Hematopoietic multipotent progenitor cell treated with erythropoietin and hydrocortisone succinate and interleukin-3 and kit ligand, for 17 days (in vitro differentiated cells): ENCODE data around the gene TMC6.

Source experiments
- DNase-seq: peaks from one replicate; pipeline ENCODE4 v3.0.0-alpha.2; 2015; ENCODE audit warnings: low spot score

The TMC6 gene

GRCh38 chr17:78134899-78135385, 6.4 kb upstream of the TMC6 start:
- DNase-seq, result no peak

GRCh38 chr17:78133971-78134898, 5.7 kb upstream of the TMC6 start:
- peak; percentile 68 for DNase-seq

GRCh38 chr17:78133179-78133951, 4.8 kb upstream of the TMC6 start:
- DNase-seq, result no peak

GRCh38 chr17:78132767-78133178, 4.2 kb upstream of the TMC6 start:
- no peak for DNase-seq

GRCh38 chr17:78132084-78132676, 3.6 kb upstream of the TMC6 start:
- DNase-seq, result peak; percentile 53

- peak; percentile 33 for DNase-seq
Measured at GRCh38 chr17:78131172-78132083, 2.9 kb upstream of the TMC6 start.

GRCh38 chr17:78130437-78131101, 2.0 kb upstream of the TMC6 start, which contains the start of gene TMC8:
TMC8 (plus strand) TSS chr17:78130771; CDS start chr17:78131589, 818 bp downstream.
- no peak for DNase-seq

- DNase-seq, result peak; percentile 58
Measured at GRCh38 chr17:78130090-78130436, 1.5 kb upstream of the TMC6 start.

- DNase-seq, result no peak
Measured at GRCh38 chr17:78129351-78130089, 965 bp upstream of the TMC6 start.

GRCh38 chr17:78127888-78128550, 536 bp downstream of the TMC6 start:
- DNase-seq, result peak; percentile 46

- no peak for DNase-seq
Measured at GRCh38 chr17:78127239-78127887, 1.2 kb downstream of the TMC6 start.

- DNase-seq, result no peak
Measured at GRCh38 chr17:78126895-78127238, 1.7 kb downstream of the TMC6 start.

GRCh38 chr17:78125976-78126894, 2.3 kb downstream of the TMC6 start:
- DNase-seq, result no peak

- no peak for DNase-seq
Measured at GRCh38 chr17:78125138-78125913, 3.2 kb downstream of the TMC6 start.

- DNase-seq, result no peak
Measured at GRCh38 chr17:78124836-78125137, 3.8 kb downstream of the TMC6 start.

- no peak for DNase-seq
Measured at GRCh38 chr17:78124081-78124835, 4.3 kb downstream of the TMC6 start.
